Uterus (tissue), 4 donors: ENCODE results near the gene PSD4. TPM values are rescaled to one million over a fixed set of nuclear protein-coding genes. Genes with fewer than 3 reads are reported as not detected.

Experiments
- DNase-seq, 2 donors: peaks; one replicate each; pipeline ENCODE4 v3.0.0-alpha.2; 2019 to 2020
- H3K27ac ChIP-seq, 2 donors: fragments of 200-600 bp; sonication (generic); 1 replicate in 1 of 2; 2 replicates in 1 of 2; pipeline ENCODE4 v1.5.1; 2016 to 2018
- H3K27me3 ChIP-seq, 2 donors: fragments of 200-600 bp; sonication (generic); one replicate each; pipeline ENCODE4 v1.5.1; 2018 to 2019; ENCODE audit warnings: control low read depth in 1 of 2
- H3K36me3 ChIP-seq, 2 donors: fragments of 200-600 bp; sonication (generic); one replicate each; pipeline ENCODE4 v1.5.1; 2019; ENCODE audit warnings: control low read depth in 1 of 2
- H3K4me1 ChIP-seq, 2 donors: fragments of 200-600 bp; sonication (generic); one replicate each; pipeline ENCODE4 v1.5.1; 2018 to 2019; ENCODE audit warnings: control low read depth in 1 of 2
- H3K4me3 ChIP-seq, 2 donors: fragments of 200-600 bp; sonication (generic); 1 replicate in 1 of 2; 2 replicates in 1 of 2; pipeline ENCODE4 v1.5.1; 2018 to 2019; ENCODE audit warnings: mild to moderate bottlenecking in 1 of 2
- H3K9me3 ChIP-seq, 2 donors: fragments of 200-600 bp; sonication (generic); one replicate each; pipeline ENCODE4 v1.5.1; 2019; ENCODE audit warnings: control low read depth in 1 of 2
- POLR2A ChIP-seq, 2 donors: fragments of 450-650 bp; IDR thresholded peaks; one replicate each; pipeline ENCODE4 v1.6.1; 2016; ENCODE audit warnings: antibody characterized with exemption in 2 of 2, mild to moderate bottlenecking in 1 of 2, moderate library complexity in 1 of 2
- intact Hi-C: fragments of 100-400 bp; cut with DNase I; formaldehyde crosslinking; loops from one replicate; pipeline ENCODE4 v1.15.1; 2023; ENCODE audit warnings: low total_unique reads
- total RNA-seq, 4 donors: library from RNA; depleted of rRNA in 3 of 4; stranded (reverse); fragments of >200 nt in 3 of 4; gene quantifications; one replicate each; pipeline versions ENCODE4 v1.1.0 to v1.2.4, GENCODE V29; 2014 to 2023
- TF ChIP-seq, protein P1 (sequence below), 4 experiments: fragments of 200-600 bp in 2 of 4; fragments of 450-650 bp in 2 of 4; sonication (generic) in 2 of 4; IDR thresholded peaks; one replicate each; pipeline ENCODE4 v1.5.1; 2016 to 2019; ENCODE audit warnings: antibody characterized with exemption in 4 of 4, mild to moderate bottlenecking in 2 of 4, moderate library complexity in 1 of 4
- donor health status: DM: yes; HTN: yes; CAD: no.

The PSD4 gene
- total RNA-seq, 4 donors from 2014 or later: 1.8 to 31.8 (median 7.6) TPM

DNA sequence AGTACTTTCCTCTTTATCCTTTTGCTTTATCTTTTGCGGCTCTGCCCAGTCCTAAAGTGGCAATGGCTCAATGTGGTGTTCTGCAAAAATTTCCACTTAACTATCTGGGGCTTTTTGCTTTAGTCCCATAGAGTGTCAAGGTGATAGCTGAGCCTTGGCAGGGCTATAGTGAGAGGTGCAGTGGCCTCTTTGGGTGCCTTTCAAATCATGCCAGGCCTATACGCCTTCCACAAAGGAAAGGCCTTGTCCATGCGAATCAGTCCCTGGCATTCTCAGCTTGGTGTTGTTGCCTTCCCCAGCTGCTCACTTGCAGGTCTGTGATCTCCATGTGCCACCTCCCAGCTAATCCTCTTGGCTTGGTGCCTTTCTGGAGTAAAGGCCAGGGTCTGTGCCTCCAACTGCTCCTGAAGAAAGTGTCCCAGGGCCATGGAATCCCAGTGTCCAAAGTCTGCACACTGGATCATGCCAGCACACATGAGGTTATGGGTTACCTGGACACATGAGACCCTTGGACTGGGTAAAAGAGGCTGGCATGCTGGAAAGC lies 78.3 kb downstream of the PSD4 start:
- Histone ChIP-seq H3K4me3 (no peak overlapping the region), H3K4me1 (no peaks in the 10 kb centered on the region), H3K27ac (no peak overlapping the region), H3K36me3 (no peaks in the 10 kb centered on the region), H3K9me3 (no peaks in the 10 kb centered on the region), H3K27me3 (no peaks in the 10 kb centered on the region)
- intact Hi-C loops: loop anchor here (5.0 kb wide), 1 partner anchor 120 kb away; no protein-coding TSS in a partner anchor
- DNase-seq: no peak
- TF ChIP-seq, protein P1, sequence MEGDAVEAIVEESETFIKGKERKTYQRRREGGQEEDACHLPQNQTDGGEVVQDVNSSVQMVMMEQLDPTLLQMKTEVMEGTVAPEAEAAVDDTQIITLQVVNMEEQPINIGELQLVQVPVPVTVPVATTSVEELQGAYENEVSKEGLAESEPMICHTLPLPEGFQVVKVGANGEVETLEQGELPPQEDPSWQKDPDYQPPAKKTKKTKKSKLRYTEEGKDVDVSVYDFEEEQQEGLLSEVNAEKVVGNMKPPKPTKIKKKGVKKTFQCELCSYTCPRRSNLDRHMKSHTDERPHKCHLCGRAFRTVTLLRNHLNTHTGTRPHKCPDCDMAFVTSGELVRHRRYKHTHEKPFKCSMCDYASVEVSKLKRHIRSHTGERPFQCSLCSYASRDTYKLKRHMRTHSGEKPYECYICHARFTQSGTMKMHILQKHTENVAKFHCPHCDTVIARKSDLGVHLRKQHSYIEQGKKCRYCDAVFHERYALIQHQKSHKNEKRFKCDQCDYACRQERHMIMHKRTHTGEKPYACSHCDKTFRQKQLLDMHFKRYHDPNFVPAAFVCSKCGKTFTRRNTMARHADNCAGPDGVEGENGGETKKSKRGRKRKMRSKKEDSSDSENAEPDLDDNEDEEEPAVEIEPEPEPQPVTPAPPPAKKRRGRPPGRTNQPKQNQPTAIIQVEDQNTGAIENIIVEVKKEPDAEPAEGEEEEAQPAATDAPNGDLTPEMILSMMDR (IDR thresholded peaks at IDR 0.05): no peak
- TF ChIP-seq POLR2A (IDR thresholded peaks at IDR 0.05): no peak

DNA sequence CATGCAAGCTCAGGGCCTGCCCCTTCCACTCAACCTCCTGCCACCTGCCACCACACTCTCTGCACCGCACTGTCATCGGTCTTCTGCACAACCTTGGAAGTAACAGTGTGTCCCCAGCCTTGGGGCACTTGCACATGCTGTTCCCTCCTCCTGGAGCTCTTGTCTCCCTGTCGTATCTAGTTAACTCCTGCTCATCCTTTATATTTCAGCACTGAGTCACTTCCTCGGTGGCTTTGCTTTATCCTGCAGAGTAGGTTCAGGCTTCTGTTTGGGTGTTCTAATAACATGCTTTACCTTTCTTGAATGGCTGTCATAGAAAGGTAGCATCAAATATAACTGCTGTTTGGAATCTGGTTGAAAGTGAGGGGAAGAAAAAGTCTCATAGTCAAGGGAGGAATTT lies 79.7 kb downstream of the PSD4 start:
- Histone ChIP-seq H3K27me3 (no peaks in the 10 kb centered on the region), H3K9me3 (no peaks in the 10 kb centered on the region), H3K27ac (no peak overlapping the region), H3K4me1 (no peaks in the 10 kb centered on the region), H3K4me3 (no peak overlapping the region), H3K36me3 (no peaks in the 10 kb centered on the region)
- TF ChIP-seq, protein P1 (IDR thresholded peaks at IDR 0.05): no peak
- no peak for TF ChIP-seq POLR2A (IDR thresholded peaks at IDR 0.05)
- DNase-seq: no peak
- intact Hi-C loops: loop anchor here (5.0 kb wide), 1 partner anchor 119 kb away; no protein-coding TSS in a partner anchor

DNA sequence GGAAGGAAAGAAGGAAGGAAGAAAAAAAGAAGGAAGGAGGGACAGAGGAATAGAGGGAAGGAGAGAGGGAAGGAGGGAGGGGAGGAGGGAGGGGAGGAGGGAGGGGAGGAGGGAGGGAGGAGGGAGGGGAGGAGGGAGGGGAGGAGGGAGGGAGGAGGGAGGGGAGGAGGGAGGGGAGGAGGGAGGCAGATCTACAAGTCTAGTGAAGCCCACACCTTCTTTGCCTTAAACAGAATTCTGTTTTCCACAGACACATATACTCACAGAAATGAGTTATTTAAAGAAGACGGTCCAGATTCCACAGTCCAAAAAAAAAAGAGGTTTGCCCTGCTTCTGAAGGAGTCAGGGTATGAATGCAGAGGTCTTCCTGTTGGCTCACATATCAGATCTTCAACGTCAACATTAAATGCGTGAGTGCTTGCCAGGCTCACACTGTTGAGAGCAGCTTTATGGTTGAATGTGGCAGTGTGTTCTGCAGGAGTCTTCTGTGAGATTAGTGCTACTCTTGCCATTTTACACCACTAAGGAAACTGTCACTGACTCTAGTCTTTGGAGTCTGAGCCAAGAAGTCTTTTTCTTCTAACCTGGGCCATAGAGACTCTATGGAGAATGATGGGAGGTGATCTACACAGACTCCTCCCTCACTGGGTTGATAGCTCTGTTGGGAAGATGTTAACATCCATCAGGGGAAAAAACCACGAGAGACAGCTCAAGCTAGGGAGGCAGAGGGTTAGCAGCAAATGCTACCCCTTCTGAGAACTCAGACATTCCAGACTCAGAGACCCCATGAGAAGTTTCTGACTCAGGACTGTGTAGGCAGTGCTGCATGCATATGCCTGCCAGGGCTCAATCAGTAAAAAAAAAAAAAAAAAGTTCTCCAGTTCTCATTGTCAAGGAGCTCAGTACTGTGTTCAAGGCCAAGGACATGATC lies 81.6 kb downstream of the PSD4 start:
- DNase-seq: no peak
- TF ChIP-seq, protein P1 (IDR thresholded peaks at IDR 0.05): no peak
- no peak for TF ChIP-seq POLR2A (IDR thresholded peaks at IDR 0.05)
- no peaks in the 10 kb centered on the region for H3K36me3 ChIP-seq
- intact Hi-C loops: no loop called here
- H3K4me1 ChIP-seq: no peaks in the 10 kb centered on the region
- no peaks in the 10 kb centered on the region for H3K9me3 ChIP-seq
- no peak overlapping the region for H3K4me3 ChIP-seq
- no peak overlapping the region for H3K27ac ChIP-seq
- H3K27me3 ChIP-seq: no peaks in the 10 kb centered on the region

DNA sequence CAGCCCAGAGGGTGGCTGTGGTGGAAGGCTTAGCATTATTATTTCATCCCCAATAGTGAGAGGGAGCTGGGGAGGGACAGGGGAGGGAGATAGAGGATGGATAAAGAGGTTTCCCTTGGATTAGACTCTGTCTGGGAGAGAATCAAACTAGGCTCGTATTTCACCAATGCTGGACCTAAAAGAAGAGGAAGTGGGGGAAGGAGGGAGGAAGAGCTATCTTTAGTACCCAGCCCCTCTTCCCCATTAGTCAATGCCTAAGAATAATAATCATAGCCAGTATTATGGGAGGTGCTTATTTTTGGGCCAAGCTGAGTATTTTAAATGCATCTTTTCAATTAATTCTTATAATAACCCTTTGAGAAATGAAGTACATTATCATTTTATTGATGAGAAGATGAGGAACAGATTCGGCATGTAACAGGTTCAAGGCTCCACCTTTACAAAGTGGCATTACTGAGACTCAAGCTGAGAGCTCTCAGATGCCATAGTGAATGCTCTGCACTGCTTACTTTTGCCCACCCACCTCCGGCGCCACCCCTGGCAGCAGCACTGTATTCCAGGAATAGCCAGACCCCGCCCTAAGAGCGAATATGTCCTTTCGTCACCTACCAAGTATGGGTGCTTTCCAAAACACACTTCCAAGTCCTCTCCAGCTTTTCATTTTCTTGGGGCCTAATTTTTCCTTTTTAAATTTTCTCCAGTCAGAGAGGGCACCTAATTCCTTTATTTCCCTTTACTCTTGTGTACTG lies 83.9 kb downstream of the PSD4 start:
- H3K36me3 ChIP-seq: no peaks in the 10 kb centered on the region
- intact Hi-C loops: no loop called here
- no peaks in the 10 kb centered on the region for H3K9me3 ChIP-seq
- no peaks in the 10 kb centered on the region for H3K27me3 ChIP-seq
- H3K4me3 ChIP-seq: no peak overlapping the region
- no peak for TF ChIP-seq POLR2A (IDR thresholded peaks at IDR 0.05)
- TF ChIP-seq, protein P1 (IDR thresholded peaks at IDR 0.05): no peak
- H3K4me1 ChIP-seq: no peaks in the 10 kb centered on the region
- no peak overlapping the region for H3K27ac ChIP-seq
- no peak for DNase-seq
